GM23338 (cell line): ENCODE results near the gene RBPJ. TPM values are rescaled to one million over a fixed set of nuclear protein-coding genes. Genes with fewer than 3 reads are reported as not detected.

ENCODE experiments used
- ATAC-seq: fragments of 200-7000 bp; cut with Tn5 transposase; 3 replicates; pipeline ENCODE4 v1.9.1; 2020
- DNase-seq: peaks from one replicate; pipeline ENCODE4 v3.0.0-alpha.2; 2015; ENCODE audit warnings: low spot score
- H2AFZ ChIP-seq: fragments of 200-600 bp; sonication (generic); 2 replicates; pipeline ENCODE4 v1.8.0; 2016; ENCODE audit warnings: antibody characterized with exemption, mild to moderate bottlenecking, moderate library complexity
- H3F3A ChIP-seq: fragments of 200-600 bp; sonication (generic); replicated peaks from 2 replicates; pipeline ENCODE4 v1.8.0; 2017; ENCODE audit warnings: antibody characterized with exemption, mixed run types, low read depth
- H3K27ac ChIP-seq: fragments of 200-600 bp; sonication (generic); 2 replicates; pipeline ENCODE4 v1.6.1; 2016; ENCODE audit warnings: low read depth
- H3K27me3 ChIP-seq: fragments of 200-600 bp; sonication (generic); 2 replicates; pipeline ENCODE4 v1.8.0; 2016; ENCODE audit warnings: mild to moderate bottlenecking, mixed run types, moderate library complexity; ENCODE audit not compliant: insufficient read depth
- H3K36me3 ChIP-seq: fragments of 200-600 bp; sonication (generic); 2 replicates; pipeline ENCODE4 v1.8.0; 2016; ENCODE audit warnings: mild to moderate bottlenecking; ENCODE audit not compliant: insufficient read depth
- H3K4me1 ChIP-seq: fragments of 200-600 bp; sonication (generic); 2 replicates; pipeline ENCODE4 v1.8.0; 2016; ENCODE audit warnings: mild to moderate bottlenecking, moderate library complexity; ENCODE audit not compliant: insufficient read depth
- H3K4me2 ChIP-seq: fragments of 200-600 bp; sonication (generic); 2 replicates; pipeline ENCODE4 v1.7.1; 2017; ENCODE audit warnings: mixed run types
- H3K4me3 ChIP-seq: fragments of 200-600 bp; sonication (generic); 2 replicates; pipeline ENCODE4 v1.6.1; 2016; ENCODE audit warnings: mixed run types
- H3K79me2 ChIP-seq: fragments of 200-600 bp; sonication (generic); replicated peaks from 2 replicates; pipeline ENCODE4 v1.8.0; 2017; ENCODE audit warnings: mild to moderate bottlenecking; ENCODE audit not compliant: insufficient read depth
- H3K9me2 ChIP-seq: fragments of 200-600 bp; sonication (generic); 2 replicates; pipeline ENCODE4 v1.8.0; 2017; ENCODE audit not compliant: insufficient read depth
- H4K20me1 ChIP-seq: fragments of 200-600 bp; sonication (generic); replicated peaks from 2 replicates; pipeline ENCODE4 v1.8.0; 2017; ENCODE audit warnings: mild to moderate bottlenecking; ENCODE audit not compliant: insufficient read depth
- H3K27ac Mint-ChIP-seq: 2 replicates; pipeline ENCODE4 v1.8.0; 2020; ENCODE audit warnings: inconsistent platforms, mild to moderate bottlenecking, moderate library complexity, mixed read lengths
- H3K27me3 Mint-ChIP-seq: 3 replicates; pipeline ENCODE4 v1.8.0; 2022; ENCODE audit warnings: low read depth, mild to moderate bottlenecking, moderate library complexity, mixed read lengths, inconsistent platforms; ENCODE audit not compliant: insufficient read depth, poor library complexity
- H3K36me3 Mint-ChIP-seq: 3 replicates; pipeline ENCODE4 v1.8.0; 2021; ENCODE audit warnings: low read depth, mild to moderate bottlenecking, inconsistent platforms, moderate library complexity, mixed read lengths
- H3K4me1 Mint-ChIP-seq: 3 replicates; pipeline ENCODE4 v1.8.0; 2020; ENCODE audit warnings: mild to moderate bottlenecking, inconsistent platforms, mixed read lengths
- H3K4me3 Mint-ChIP-seq: 3 replicates; pipeline ENCODE4 v1.8.0; 2021; ENCODE audit warnings: moderate library complexity, mild to moderate bottlenecking, inconsistent platforms, mixed read lengths
- H3K9me3 Mint-ChIP-seq: 3 replicates; pipeline ENCODE4 v1.8.0; 2020; ENCODE audit warnings: moderate library complexity, mild to moderate bottlenecking, inconsistent platforms, mixed read lengths
- CREB1 ChIP-seq: fragments of 250-450 bp; sonication (Bioruptor Pico); IDR thresholded peaks from 2 replicates; pipeline ENCODE4 v1.5.0; 2020; ENCODE audit warnings: low read depth, mild to moderate bottlenecking, moderate library complexity
- CTCF ChIP-seq, 2 experiments: fragments of 200-600 bp in 1 of 2; sonication (generic) in 1 of 2; conservative IDR thresholded peaks; 2 replicates each; pipeline versions ENCODE4 v1.5.1 to v1.6.1; 2016 to 2017; ENCODE audit warnings: antibody characterized with exemption in 2 of 2, low read depth in 2 of 2, mild to moderate bottlenecking in 2 of 2, moderate library complexity in 1 of 2
- EZH2 ChIP-seq: fragments of 200-600 bp; sonication (generic); IDR thresholded peaks from one replicate; pipeline ENCODE4 v1.8.0; 2017; ENCODE audit warnings: antibody characterized with exemption, mild to moderate bottlenecking, low read depth; ENCODE audit not compliant: unreplicated experiment
- EZH2phosphoT487 ChIP-seq: fragments of 200-600 bp; sonication (generic); IDR thresholded peaks from one replicate; pipeline ENCODE4 v1.8.1; 2018; ENCODE audit warnings: antibody characterized with exemption; ENCODE audit not compliant: unreplicated experiment
- JUNB ChIP-seq: IDR thresholded peaks from one replicate; pipeline ENCODE4 v1.6.1; 2016; ENCODE audit warnings: antibody characterized with exemption; ENCODE audit not compliant: unreplicated experiment
- NANOG ChIP-seq: IDR thresholded peaks from 2 replicates; pipeline ENCODE4 v1.6.1; 2016; ENCODE audit warnings: antibody characterized with exemption, borderline replicate concordance
- POLR2AphosphoS5 ChIP-seq: IDR thresholded peaks from 2 replicates; pipeline ENCODE4 v1.6.1; 2016; ENCODE audit warnings: antibody characterized with exemption, low read depth
- REST ChIP-seq: IDR thresholded peaks from one replicate; pipeline ENCODE4 v1.6.1; 2018; ENCODE audit warnings: antibody characterized with exemption; ENCODE audit not compliant: unreplicated experiment
- STAT1 ChIP-seq: IDR thresholded peaks from one replicate; pipeline ENCODE4 v1.6.1; 2016; ENCODE audit warnings: antibody characterized with exemption; ENCODE audit not compliant: unreplicated experiment
- ZNF114 ChIP-seq: fragments of 250-450 bp; sonication (Bioruptor Pico); IDR thresholded peaks from 2 replicates; pipeline ENCODE4 v1.5.0; 2020; ENCODE audit warnings: mild to moderate bottlenecking, moderate library complexity
- ZNF331 ChIP-seq: fragments of 250-450 bp; sonication (Bioruptor Pico); IDR thresholded peaks from 2 replicates; pipeline ENCODE4 v1.5.0; 2020; ENCODE audit warnings: low read depth, mild to moderate bottlenecking, moderate library complexity
- polyA plus RNA-seq: library from polyadenylated mRNA; unstranded; fragments of >200 nt; fragmentation: Nextera tagmentation; extraction: Ambion mirVana; gene quantifications from 2 replicates; pipeline ENCODE4 v1.2.1, GENCODE V29; 2016
- total RNA-seq: library from RNA; depleted of rRNA; stranded (reverse); fragments of >200 nt; shearing (Covaris generic); gene quantifications from 2 replicates; pipeline ENCODE4 v1.2.3, GENCODE V29; 2014
- TF ChIP-seq, protein P1 (sequence below): fragments of 250-450 bp; sonication (Bioruptor Pico); IDR thresholded peaks from 2 replicates; pipeline ENCODE4 v1.5.0; 2020; ENCODE audit warnings: mild to moderate bottlenecking, moderate library complexity
- TF ChIP-seq, protein P2 (sequence below): IDR thresholded peaks from 2 replicates; pipeline ENCODE4 v1.6.1; 2016; ENCODE audit warnings: antibody characterized with exemption

RBPJ gene
- total and polyA plus RNA-seq, 2 experiments from 2014 or later = 212 to 457 TPM

DNA sequence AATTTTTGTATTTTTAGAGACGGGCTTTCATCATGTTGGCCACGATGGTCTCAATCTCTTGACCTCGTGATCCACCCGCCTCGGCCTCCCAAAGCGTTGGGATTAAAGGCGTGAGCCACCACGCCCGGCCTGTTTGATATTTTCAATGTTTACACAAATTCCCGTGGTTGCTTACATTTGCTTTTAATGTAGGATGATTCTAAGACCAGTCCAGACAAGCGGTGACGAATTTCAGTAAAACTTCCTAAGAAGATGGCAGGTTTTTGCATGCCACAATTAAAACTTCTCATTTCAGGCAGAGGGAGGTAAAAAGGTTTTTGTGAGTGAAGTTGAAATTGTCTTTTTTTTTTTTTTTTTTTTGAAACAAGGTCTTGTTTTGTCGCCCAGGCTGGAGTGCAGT, 41.4 kb upstream of the RBPJ start:
- no peak overlapping the region for H3K4me3 ChIP-seq
- H3F3A ChIP-seq = no peaks in the 10 kb centered on the region
- ATAC-seq = no peak
- no peaks in the 10 kb centered on the region for H3K36me3 ChIP-seq
- no peaks in the 10 kb centered on the region for H3K9me2 ChIP-seq
- H3K27ac ChIP-seq = peak overlapping the region; percentile 42; the same call in 1 of the 2 replicates
- Mint-ChIP-seq H3K27ac (no peak overlapping the region), H3K36me3 (no peaks in the 10 kb centered on the region), H3K4me1 (peaks cover 22% of the 10 kb centered on the region), H3K4me3 (no peak overlapping the region), H3K27me3 (peaks cover 2% of the 10 kb centered on the region), H3K9me3 (no peaks in the 10 kb centered on the region; the same call in 2 of the 3 replicates)
- DNase-seq = no peak
- H4K20me1 ChIP-seq = no peaks in the 10 kb centered on the region
- peak overlapping the region; percentile 72; the same call in 1 of the 2 replicates for H2AFZ ChIP-seq
- H3K4me1 ChIP-seq = peaks cover 26% of the 10 kb centered on the region
- TF ChIP-seq EZH2 (no peak), ZNF331 (CRISPR knock-in tag) (no peak), EZH2phosphoT487 (no peak), ZNF114 (CRISPR knock-in tag) (no peak), CREB1 (CRISPR knock-in tag) (no peak), JUNB (no peak), POLR2AphosphoS5 (no peak), NANOG (no peak), STAT1 (no peak), REST (no peak), CTCF (conservative IDR thresholded peaks at IDR 0.05; ENCODE audit: low read depth in 2 of 2) (no peak)
- TF ChIP-seq, protein P1, sequence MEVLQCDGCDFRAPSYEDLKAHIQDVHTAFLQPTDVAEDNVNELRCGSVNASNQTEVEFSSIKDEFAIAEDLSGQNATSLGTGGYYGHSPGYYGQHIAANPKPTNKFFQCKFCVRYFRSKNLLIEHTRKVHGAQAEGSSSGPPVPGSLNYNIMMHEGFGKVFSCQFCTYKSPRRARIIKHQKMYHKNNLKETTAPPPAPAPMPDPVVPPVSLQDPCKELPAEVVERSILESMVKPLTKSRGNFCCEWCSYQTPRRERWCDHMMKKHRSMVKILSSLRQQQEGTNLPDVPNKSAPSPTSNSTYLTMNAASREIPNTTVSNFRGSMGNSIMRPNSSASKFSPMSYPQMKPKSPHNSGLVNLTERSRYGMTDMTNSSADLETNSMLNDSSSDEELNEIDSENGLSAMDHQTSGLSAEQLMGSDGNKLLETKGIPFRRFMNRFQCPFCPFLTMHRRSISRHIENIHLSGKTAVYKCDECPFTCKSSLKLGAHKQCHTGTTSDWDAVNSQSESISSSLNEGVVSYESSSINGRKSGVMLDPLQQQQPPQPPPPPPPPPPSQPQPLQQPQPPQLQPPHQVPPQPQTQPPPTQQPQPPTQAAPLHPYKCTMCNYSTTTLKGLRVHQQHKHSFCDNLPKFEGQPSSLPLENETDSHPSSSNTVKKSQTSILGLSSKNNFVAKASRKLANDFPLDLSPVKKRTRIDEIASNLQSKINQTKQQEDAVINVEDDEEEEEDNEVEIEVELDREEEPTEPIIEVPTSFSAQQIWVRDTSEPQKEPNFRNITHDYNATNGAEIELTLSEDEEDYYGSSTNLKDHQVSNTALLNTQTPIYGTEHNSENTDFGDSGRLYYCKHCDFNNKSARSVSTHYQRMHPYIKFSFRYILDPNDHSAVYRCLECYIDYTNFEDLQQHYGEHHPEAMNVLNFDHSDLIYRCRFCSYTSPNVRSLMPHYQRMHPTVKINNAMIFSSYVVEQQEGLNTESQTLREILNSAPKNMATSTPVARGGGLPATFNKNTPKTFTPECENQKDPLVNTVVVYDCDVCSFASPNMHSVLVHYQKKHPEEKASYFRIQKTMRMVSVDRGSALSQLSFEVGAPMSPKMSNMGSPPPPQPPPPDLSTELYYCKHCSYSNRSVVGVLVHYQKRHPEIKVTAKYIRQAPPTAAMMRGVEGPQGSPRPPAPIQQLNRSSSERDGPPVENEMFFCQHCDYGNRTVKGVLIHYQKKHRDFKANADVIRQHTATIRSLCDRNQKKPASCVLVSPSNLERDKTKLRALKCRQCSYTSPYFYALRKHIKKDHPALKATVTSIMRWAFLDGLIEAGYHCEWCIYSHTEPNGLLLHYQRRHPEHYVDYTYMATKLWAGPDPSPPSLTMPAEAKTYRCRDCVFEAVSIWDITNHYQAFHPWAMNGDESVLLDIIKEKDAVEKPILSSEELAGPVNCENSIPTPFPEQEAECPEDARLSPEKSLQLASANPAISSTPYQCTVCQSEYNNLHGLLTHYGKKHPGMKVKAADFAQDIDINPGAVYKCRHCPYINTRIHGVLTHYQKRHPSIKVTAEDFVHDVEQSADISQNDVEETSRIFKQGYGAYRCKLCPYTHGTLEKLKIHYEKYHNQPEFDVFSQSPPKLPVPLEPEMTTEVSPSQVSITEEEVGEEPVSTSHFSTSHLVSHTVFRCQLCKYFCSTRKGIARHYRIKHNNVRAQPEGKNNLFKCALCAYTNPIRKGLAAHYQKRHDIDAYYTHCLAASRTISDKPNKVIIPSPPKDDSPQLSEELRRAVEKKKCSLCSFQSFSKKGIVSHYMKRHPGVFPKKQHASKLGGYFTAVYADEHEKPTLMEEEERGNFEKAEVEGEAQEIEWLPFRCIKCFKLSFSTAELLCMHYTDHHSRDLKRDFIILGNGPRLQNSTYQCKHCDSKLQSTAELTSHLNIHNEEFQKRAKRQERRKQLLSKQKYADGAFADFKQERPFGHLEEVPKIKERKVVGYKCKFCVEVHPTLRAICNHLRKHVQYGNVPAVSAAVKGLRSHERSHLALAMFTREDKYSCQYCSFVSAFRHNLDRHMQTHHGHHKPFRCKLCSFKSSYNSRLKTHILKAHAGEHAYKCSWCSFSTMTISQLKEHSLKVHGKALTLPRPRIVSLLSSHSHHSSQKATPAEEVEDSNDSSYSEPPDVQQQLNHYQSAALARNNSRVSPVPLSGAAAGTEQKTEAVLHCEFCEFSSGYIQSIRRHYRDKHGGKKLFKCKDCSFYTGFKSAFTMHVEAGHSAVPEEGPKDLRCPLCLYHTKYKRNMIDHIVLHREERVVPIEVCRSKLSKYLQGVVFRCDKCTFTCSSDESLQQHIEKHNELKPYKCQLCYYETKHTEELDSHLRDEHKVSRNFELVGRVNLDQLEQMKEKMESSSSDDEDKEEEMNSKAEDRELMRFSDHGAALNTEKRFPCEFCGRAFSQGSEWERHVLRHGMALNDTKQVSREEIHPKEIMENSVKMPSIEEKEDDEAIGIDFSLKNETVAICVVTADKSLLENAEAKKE (CRISPR knock-in tag) = no peak
- TF ChIP-seq, protein P2, sequence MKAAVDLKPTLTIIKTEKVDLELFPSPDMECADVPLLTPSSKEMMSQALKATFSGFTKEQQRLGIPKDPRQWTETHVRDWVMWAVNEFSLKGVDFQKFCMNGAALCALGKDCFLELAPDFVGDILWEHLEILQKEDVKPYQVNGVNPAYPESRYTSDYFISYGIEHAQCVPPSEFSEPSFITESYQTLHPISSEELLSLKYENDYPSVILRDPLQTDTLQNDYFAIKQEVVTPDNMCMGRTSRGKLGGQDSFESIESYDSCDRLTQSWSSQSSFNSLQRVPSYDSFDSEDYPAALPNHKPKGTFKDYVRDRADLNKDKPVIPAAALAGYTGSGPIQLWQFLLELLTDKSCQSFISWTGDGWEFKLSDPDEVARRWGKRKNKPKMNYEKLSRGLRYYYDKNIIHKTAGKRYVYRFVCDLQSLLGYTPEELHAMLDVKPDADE = no peak
- no peaks in the 10 kb centered on the region for H3K27me3 ChIP-seq
- H3K4me2 ChIP-seq = no peak overlapping the region
- H3K79me2 ChIP-seq = no peaks in the 10 kb centered on the region
